SK-N-MC (cell line): ENCODE data around the gene CACNA1C.

ENCODE experiments used
- EZH2 ChIP-seq: fragments of 200-600 bp; sonication (generic); IDR thresholded peaks from one replicate; pipeline ENCODE4 v1.6.1; 2017; ENCODE audit warnings: antibody characterized with exemption
- POLR2AphosphoS5 ChIP-seq: IDR thresholded peaks from 2 replicates; pipeline ENCODE4 v1.6.1; 2012; ENCODE audit warnings: mild to moderate bottlenecking, low read depth, low read length, borderline replicate concordance

DNA sequence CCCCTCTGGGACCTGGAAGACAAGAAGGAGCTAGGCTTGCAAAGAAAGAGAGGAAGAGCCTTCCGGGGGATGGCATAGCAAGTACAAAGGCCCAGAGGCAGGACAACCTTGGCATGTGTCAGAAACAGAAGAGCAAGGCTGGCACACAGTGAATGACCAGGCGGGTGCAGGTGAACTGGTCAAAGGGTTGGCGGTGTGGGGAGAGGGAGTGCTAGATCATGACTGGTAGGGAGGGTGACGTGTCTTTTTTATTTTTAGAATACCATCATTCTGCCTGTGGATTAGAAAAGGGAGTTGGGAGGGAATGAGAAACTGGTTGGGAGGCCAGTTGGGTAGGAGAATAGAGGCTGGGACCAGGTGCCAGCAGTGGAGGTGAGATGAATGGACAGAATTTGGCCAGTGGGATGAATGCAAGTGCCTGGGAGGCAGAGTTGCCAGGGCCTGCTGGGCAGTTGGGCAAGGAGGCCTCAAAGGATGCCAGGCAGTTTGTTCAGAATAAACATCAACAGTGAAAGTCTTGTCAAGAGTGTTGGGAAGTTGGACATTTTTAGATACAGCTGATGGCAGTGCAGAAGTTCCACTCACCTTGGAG is 168.3 kb downstream of the CACNA1C start:
- TF ChIP-seq EZH2 (no peak), POLR2AphosphoS5 (no peak)
